ENCODE measurements around the gene USP7. TPM values are rescaled to one million over a fixed set of nuclear protein-coding genes. Genes with fewer than 3 reads are reported as not detected.
A peak's percentile ranks its signal among the peaks of the same experiment; 100 is the strongest.

Gene USP7
- polyA plus RNA-seq, 1 donor (not counting 4 experiments of a cell fraction or from before 2014, with no cell fraction given) = 63.4 TPM

DNA sequence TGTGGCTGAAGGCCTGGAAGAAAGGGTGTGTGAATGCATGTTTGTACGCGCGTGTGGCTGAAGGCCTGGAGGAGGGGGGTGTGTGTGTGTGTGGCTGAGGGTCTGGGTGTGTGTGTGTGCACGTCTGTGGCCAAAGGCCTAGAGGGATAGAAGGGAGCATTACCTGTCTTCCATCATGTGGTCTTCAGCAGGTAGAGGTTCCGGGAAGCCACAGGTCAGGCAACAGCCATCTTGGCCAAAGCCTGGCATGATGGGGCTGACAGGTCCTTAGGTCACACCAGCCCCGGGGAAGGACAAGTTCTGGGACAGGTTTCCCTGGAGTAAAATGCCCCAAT is 76.3 kb downstream of the USP7 start:
- no peak for DNase-seq (ENCODE audit: low read depth, low spot score)
- no peak for FAIRE-seq

DNA sequence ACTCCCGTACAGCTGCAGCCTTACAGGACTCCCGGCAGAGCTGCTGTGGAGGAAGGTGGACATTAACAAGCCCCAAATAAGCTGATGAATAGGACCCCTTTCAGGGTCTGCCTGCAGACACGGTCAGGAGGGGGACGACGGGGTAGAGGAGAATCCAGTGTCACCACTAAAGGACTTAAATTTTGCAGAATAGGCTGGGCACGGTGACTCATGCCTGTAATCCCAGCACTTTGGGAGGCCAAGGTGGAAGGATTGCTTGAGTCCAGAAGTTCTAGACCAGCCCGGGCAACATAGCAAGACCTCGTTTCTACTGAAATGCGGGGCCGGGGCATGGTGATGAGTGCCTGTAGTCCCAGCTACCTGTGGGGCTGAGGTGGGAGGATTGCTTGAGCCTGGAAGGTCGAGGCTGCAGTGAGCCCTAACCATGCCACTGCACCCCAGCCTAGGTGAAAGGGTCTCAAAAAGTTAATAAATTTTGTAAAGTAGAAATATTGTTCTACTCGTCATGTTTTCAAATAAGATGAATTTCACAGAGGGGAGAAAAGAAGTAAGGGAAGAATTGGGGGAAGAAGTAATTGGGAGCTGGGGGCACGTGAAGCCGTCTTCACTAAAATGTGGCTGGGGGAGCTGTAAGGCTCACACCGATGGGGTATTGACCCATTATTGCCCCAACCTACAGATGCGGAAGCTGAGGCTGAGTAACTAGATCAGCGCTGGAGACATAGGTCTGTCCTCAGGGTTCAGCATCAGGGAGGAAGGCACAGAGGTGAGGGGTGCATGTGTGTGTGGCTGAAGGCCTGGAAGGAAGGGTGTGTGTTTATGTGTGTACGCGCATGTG is 76.9 kb downstream of the USP7 start:
- Histone ChIP-seq H3K27me3 (ENCODE audit: control insufficient read depth, extremely low read depth, insufficient read depth, low read length) (no peaks in the 10 kb centered on the region), H3K27ac (ENCODE audit: control insufficient read depth, insufficient read depth, low read length) (no peak overlapping the region), H3K4me3 (ENCODE audit: control insufficient read depth in 2 of 3, extremely low read depth in 1 of 3, insufficient read depth in 2 of 3, low read depth in 1 of 3, low read length in 3 of 3) (no peak overlapping the region), H4K20me1 (ENCODE audit: control insufficient read depth, extremely low read depth, insufficient read depth, low read length) (peaks cover 8% of the 10 kb centered on the region), H3K4me2 (ENCODE audit: control insufficient read depth, extremely low read depth, insufficient read depth, low read depth, low read length) (peak overlapping the region; percentile 22), H3K36me3 (ENCODE audit: control insufficient read depth in 2 of 2, extremely low read depth in 1 of 2, insufficient read depth in 2 of 2, low read length in 2 of 2) (peaks cover 14 to 18% of the 10 kb centered on the region in 2 experiments), H3K4me1 (ENCODE audit: control insufficient read depth, extremely low read depth, insufficient read depth, low read length) (peaks cover 26% of the 10 kb centered on the region), H3K9me1 (ENCODE audit: control insufficient read depth, extremely low read depth, insufficient read depth, low read length) (no peaks in the 10 kb centered on the region), H3K79me2 (ENCODE audit: control insufficient read depth, insufficient read depth, low read length) (no peaks in the 10 kb centered on the region), H3K9me3 (ENCODE audit: control insufficient read depth, low read depth, low read length) (no peaks in the 10 kb centered on the region), H3K9ac (ENCODE audit: control insufficient read depth, extremely low read depth, insufficient read depth, low read length) (no peak overlapping the region), H2AFZ (ENCODE audit: control insufficient read depth, low read length) (no peak overlapping the region)
- TF ChIP-seq, protein P1, sequence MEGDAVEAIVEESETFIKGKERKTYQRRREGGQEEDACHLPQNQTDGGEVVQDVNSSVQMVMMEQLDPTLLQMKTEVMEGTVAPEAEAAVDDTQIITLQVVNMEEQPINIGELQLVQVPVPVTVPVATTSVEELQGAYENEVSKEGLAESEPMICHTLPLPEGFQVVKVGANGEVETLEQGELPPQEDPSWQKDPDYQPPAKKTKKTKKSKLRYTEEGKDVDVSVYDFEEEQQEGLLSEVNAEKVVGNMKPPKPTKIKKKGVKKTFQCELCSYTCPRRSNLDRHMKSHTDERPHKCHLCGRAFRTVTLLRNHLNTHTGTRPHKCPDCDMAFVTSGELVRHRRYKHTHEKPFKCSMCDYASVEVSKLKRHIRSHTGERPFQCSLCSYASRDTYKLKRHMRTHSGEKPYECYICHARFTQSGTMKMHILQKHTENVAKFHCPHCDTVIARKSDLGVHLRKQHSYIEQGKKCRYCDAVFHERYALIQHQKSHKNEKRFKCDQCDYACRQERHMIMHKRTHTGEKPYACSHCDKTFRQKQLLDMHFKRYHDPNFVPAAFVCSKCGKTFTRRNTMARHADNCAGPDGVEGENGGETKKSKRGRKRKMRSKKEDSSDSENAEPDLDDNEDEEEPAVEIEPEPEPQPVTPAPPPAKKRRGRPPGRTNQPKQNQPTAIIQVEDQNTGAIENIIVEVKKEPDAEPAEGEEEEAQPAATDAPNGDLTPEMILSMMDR (optimal IDR thresholded peaks at IDR 0.05 in 1 of 3, IDR thresholded peaks at IDR 0.05 in 1 of 3, conservative IDR thresholded peaks at IDR 0.05 in 1 of 3; ENCODE audit: extremely low read depth in 1 of 3, insufficient read depth in 2 of 3, low read length in 3 of 3) = no peak
- TF ChIP-seq EZH2 (IDR thresholded peaks at IDR 0.05; ENCODE audit: low read length) = no peak
- DNase-seq (ENCODE audit: low read depth, low spot score) (no peak), FAIRE-seq (no peak)
- dilution Hi-C loops (cut with MboI; ENCODE audit: extremely low pct_ligation_motif_present, low sequenced_read_pairs) = no loop called here

More for the DNA sequence above, 76.3 kb downstream of the USP7 start:
- H3K36me3 ChIP-seq (ENCODE audit: control insufficient read depth in 2 of 2, extremely low read depth in 1 of 2, insufficient read depth in 2 of 2, low read length in 2 of 2) = peaks cover 19 to 24% of the 10 kb centered on the region in 2 experiments
- no peaks in the 10 kb centered on the region for H3K9me3 ChIP-seq (ENCODE audit: control insufficient read depth, low read depth, low read length)
- H3K27ac ChIP-seq (ENCODE audit: control insufficient read depth, insufficient read depth, low read length) = no peak overlapping the region
- peaks cover 8% of the 10 kb centered on the region for H4K20me1 ChIP-seq (ENCODE audit: control insufficient read depth, extremely low read depth, insufficient read depth, low read length)
- H3K9ac ChIP-seq (ENCODE audit: control insufficient read depth, extremely low read depth, insufficient read depth, low read length) = no peak overlapping the region
- no peak overlapping the region for H2AFZ ChIP-seq (ENCODE audit: control insufficient read depth, low read length)
- H3K4me2 ChIP-seq (ENCODE audit: control insufficient read depth, extremely low read depth, insufficient read depth, low read depth, low read length) = no peak overlapping the region
- no peaks in the 10 kb centered on the region for H3K27me3 ChIP-seq (ENCODE audit: control insufficient read depth, extremely low read depth, insufficient read depth, low read length)
- no peak overlapping the region for H3K4me3 ChIP-seq (ENCODE audit: control insufficient read depth in 2 of 3, extremely low read depth in 1 of 3, insufficient read depth in 2 of 3, low read depth in 1 of 3, low read length in 3 of 3)
- H3K9me1 ChIP-seq (ENCODE audit: control insufficient read depth, extremely low read depth, insufficient read depth, low read length) = no peaks in the 10 kb centered on the region
- no peaks in the 10 kb centered on the region for H3K79me2 ChIP-seq (ENCODE audit: control insufficient read depth, insufficient read depth, low read length)
- H3K4me1 ChIP-seq (ENCODE audit: control insufficient read depth, extremely low read depth, insufficient read depth, low read length) = peaks cover 26% of the 10 kb centered on the region
- dilution Hi-C loops (cut with MboI; ENCODE audit: extremely low pct_ligation_motif_present, low sequenced_read_pairs) = no loop called here
- no peak for TF ChIP-seq EZH2 (IDR thresholded peaks at IDR 0.05; ENCODE audit: low read length)
- TF ChIP-seq, protein P1 (optimal IDR thresholded peaks at IDR 0.05 in 1 of 3, IDR thresholded peaks at IDR 0.05 in 1 of 3, conservative IDR thresholded peaks at IDR 0.05 in 1 of 3; ENCODE audit: extremely low read depth in 1 of 3, insufficient read depth in 2 of 3, low read length in 3 of 3) = no peak
